ENCODE measurements around the gene ERCC4. TPM values are rescaled to one million over a fixed set of nuclear protein-coding genes. Genes with fewer than 3 reads are reported as not detected.
"Not testable (repeated sequence)": the region's sequence is repeated elsewhere in the genome, so short reads cannot be mapped to it uniquely, and the experiment has no call there.

Gene ERCC4
- total and polyA plus RNA-seq, 7 donors: 0.60 to 11.4 (median 7.7) TPM

- intact Hi-C loops (cut with DNase I): no loop called here
- H3K27ac ChIP-seq: no peak overlapping the region
- H3K36me3 ChIP-seq: no peaks in the 10 kb centered on the region
- H3K4me3 ChIP-seq: no peak overlapping the region
- 70 to 85% methylated on average over 3 of the region's 3 CpGs for WGBS, 2 donors
- no peaks in the 10 kb centered on the region for H3K9me3 ChIP-seq
- H3K27me3 ChIP-seq: no peaks in the 10 kb centered on the region
- H3K4me1 ChIP-seq: peaks cover 0 to 4% (median 0%) of the 10 kb centered on the region in 4 donors
- DNase-seq: no peak
- TF ChIP-seq POLR2A (IDR thresholded peaks at IDR 0.05): no peak
- TF ChIP-seq, protein P1, sequence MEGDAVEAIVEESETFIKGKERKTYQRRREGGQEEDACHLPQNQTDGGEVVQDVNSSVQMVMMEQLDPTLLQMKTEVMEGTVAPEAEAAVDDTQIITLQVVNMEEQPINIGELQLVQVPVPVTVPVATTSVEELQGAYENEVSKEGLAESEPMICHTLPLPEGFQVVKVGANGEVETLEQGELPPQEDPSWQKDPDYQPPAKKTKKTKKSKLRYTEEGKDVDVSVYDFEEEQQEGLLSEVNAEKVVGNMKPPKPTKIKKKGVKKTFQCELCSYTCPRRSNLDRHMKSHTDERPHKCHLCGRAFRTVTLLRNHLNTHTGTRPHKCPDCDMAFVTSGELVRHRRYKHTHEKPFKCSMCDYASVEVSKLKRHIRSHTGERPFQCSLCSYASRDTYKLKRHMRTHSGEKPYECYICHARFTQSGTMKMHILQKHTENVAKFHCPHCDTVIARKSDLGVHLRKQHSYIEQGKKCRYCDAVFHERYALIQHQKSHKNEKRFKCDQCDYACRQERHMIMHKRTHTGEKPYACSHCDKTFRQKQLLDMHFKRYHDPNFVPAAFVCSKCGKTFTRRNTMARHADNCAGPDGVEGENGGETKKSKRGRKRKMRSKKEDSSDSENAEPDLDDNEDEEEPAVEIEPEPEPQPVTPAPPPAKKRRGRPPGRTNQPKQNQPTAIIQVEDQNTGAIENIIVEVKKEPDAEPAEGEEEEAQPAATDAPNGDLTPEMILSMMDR (IDR thresholded peaks at IDR 0.05): no peak
- TF ChIP-seq POLR2AphosphoS5 (IDR thresholded peaks at IDR 0.05): no peak
These were observed 17.3 kb upstream of the ERCC4 start for GRCh38 chr16:13902677-13903076.

GRCh38 chr16:13904179-13904691 is 15.7 kb upstream of the ERCC4 start:
- Histone ChIP-seq H3K4me3 (no peak overlapping the region), H3K36me3 (no peaks in the 10 kb centered on the region), H3K27me3 (no peaks in the 10 kb centered on the region), H3K9me3 (no peaks in the 10 kb centered on the region), H3K4me1 (peaks cover 0 to 4% (median under 1%) of the 10 kb centered on the region in 4 donors), H3K27ac (no peak overlapping the region)
- intact Hi-C loops (cut with DNase I): no loop called here
- TF ChIP-seq POLR2AphosphoS5 (IDR thresholded peaks at IDR 0.05) (no peak), EP300 (IDR thresholded peaks at IDR 0.05) (no peak), POLR2A (IDR thresholded peaks at IDR 0.05) (no peak)
- TF ChIP-seq, protein P1 (IDR thresholded peaks at IDR 0.05): no peak
- DNase-seq: no peak
- 53 to 78% methylated on average over 1 of the region's 1 CpG for WGBS, 2 donors

DNA sequence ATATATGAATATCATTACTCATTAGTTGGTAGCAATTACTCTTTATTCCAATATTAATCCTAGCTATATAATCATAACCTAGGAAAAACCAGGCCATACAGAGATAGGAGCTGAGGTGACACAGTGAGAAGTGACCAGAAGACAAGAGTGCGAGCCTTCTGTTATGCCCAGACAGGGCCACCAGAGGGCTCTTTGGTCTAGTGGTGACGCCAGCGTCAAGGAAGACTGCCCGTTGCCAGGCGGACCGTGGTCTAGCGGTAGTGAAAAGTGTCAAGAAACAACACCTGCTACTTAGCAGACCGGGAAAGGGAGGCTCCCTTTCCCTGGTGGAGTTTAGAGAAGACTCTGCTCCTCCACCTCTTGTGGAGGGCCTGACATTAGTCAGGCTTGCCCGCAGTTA is 15.1 kb upstream of the ERCC4 start:
- 34 to 53% methylated on average over 9 of the region's 9 CpGs for WGBS, 2 donors
- DNase-seq: not testable (repeated sequence)

GRCh38 chr16:13906168-13907089 is 13.5 kb upstream of the ERCC4 start:
- no peak for DNase-seq
- TF ChIP-seq, protein P1 (IDR thresholded peaks at IDR 0.05): no peak
- TF ChIP-seq POLR2A (IDR thresholded peaks at IDR 0.05) (no peak), POLR2AphosphoS5 (IDR thresholded peaks at IDR 0.05) (no peak), EP300 (IDR thresholded peaks at IDR 0.05) (no peak)
- H3K27ac ChIP-seq: no peak overlapping the region
- WGBS, 2 donors: 79 to 84% methylated on average over 10 of the region's 10 CpGs
- no peaks in the 10 kb centered on the region for H3K9me3 ChIP-seq
- peaks cover 0 to 14% (median 5%) of the 10 kb centered on the region in 4 donors for H3K4me1 ChIP-seq
- intact Hi-C loops (cut with DNase I): no loop called here
- H3K4me3 ChIP-seq: no peak overlapping the region
- no peaks in the 10 kb centered on the region for H3K36me3 ChIP-seq
- no peaks in the 10 kb centered on the region for H3K27me3 ChIP-seq

More for the DNA sequence above, 15.1 kb upstream of the ERCC4 start:
- H3K4me1 ChIP-seq; H3K36me3 ChIP-seq; intact Hi-C loops (cut with DNase I); H3K4me3 ChIP-seq; H3K9me3 ChIP-seq; H3K27me3 ChIP-seq; H3K27ac ChIP-seq: not testable (repeated sequence)

DNA sequence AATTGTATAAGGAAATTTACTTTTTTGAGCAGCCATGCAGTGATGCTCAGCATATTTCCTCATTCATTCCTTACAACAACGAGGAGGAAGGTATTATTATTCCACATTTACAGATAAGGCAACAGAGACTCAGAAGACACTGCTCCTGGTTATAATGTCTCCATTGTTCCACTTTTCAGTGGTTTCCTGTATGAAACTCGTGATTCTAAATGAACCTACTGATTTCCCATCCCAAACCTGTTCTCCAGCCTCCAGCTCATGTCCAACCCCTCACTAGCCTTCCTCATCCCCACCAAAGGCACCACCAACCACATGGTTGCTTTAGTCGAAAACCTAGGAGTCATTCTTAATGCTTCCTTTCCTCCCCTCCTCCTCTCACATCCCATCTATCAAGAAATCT is 12.5 kb upstream of the ERCC4 start:
- whole genome bisulfite sequencing, 2 donors: 46 to 63% methylated on average over 3 of the region's 3 CpGs
- Histone ChIP-seq H3K36me3 (no peaks in the 10 kb centered on the region), H3K27me3 (no peaks in the 10 kb centered on the region), H3K9me3 (peaks cover 0 to 2% (median 0%) of the 10 kb centered on the region in 4 donors), H3K27ac (no peak overlapping the region), H3K4me3 (no peak overlapping the region), H3K4me1 (peaks cover 0 to 14% (median 5%) of the 10 kb centered on the region in 4 donors)
- TF ChIP-seq, protein P1 (IDR thresholded peaks at IDR 0.05): no peak
- no peak for TF ChIP-seq POLR2AphosphoS5 (IDR thresholded peaks at IDR 0.05)
- TF ChIP-seq EP300 (IDR thresholded peaks at IDR 0.05): no peak
- TF ChIP-seq POLR2A (IDR thresholded peaks at IDR 0.05): no peak
- intact Hi-C loops (cut with DNase I): no loop called here
- no peak for DNase-seq
